ENCODE data around the gene LGR6. TPM values are rescaled to one million over a fixed set of nuclear protein-coding genes. Genes with fewer than 3 reads are reported as not detected.

LGR6 gene
- total RNA-seq, 1 experiment from 2014 or later, result not detected

DNA sequence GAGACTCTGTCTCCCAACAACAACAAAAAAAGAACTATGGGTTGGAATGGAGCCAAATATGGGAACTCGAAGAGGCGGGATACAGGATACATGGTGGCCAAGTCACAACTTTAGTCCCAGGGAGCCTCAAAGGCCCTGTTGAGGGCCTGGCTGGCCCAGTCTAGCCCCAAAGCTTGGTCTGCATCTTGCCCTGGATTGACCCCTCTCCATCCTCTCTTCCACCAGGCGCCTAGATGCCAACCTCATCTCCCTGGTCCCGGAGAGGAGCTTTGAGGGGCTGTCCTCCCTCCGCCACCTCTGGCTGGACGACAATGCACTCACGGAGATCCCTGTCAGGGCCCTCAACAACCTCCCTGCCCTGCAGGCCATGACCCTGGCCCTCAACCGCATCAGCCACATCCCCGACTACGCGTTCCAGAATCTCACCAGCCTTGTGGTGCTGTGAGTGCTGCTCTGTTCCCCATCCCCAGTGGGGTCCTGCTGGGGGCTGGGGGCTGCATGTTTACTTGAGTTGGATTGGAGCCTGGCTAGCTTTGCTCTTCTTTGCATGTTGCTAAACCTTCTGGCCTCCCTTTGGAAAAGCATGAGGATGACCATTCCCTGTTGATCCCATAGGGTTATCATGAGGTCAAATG, 82.6 kb downstream of the LGR6 start:
- H3K9me3 ChIP-seq (ENCODE audit: low read length), result no peaks in the 10 kb centered on the region
- H3K27ac ChIP-seq (ENCODE audit: low read length), result no peak overlapping the region
- no peaks in the 10 kb centered on the region for H3K36me3 ChIP-seq (ENCODE audit: insufficient read depth, low read length)
- H3K4me1 ChIP-seq (ENCODE audit: low read length), result peaks cover 11% of the 10 kb centered on the region
- 0 out of 2 replicates have a peak, but pooled peaks cover 3% of the 10 kb centered on the region for H4K20me1 ChIP-seq (ENCODE audit: insufficient read depth, low read depth, low read length)
- H3K4me2 ChIP-seq (ENCODE audit: low read depth, low read length, poor library complexity, severe bottlenecking), result no peak overlapping the region
- no peaks in the 10 kb centered on the region for H3K9me2 ChIP-seq (replicated peaks; ENCODE audit: insufficient read depth, low read length)
- H3K79me2 ChIP-seq (ENCODE audit: low read length), result no peaks in the 10 kb centered on the region
- H3K9ac ChIP-seq (ENCODE audit: low read length), result no peak overlapping the region
- no peak overlapping the region for H2AFZ ChIP-seq (ENCODE audit: low read length)
- H3K4me3 ChIP-seq (ENCODE audit: low read length), result no peak overlapping the region
- no peak for DNase-seq
- H3K27me3 ChIP-seq (ENCODE audit: low read length), result no peaks in the 10 kb centered on the region

GRCh38 chr1:202276920-202277319, 83.3 kb downstream of the LGR6 start:
- Histone ChIP-seq H4K20me1 (ENCODE audit: insufficient read depth, low read depth, low read length) (0 out of 2 replicates have a peak, but pooled peaks cover 3% of the 10 kb centered on the region), H3K36me3 (ENCODE audit: insufficient read depth, low read length) (no peaks in the 10 kb centered on the region), H3K9me3 (ENCODE audit: low read length) (no peaks in the 10 kb centered on the region), H2AFZ (ENCODE audit: low read length) (no peak overlapping the region), H3K27me3 (ENCODE audit: low read length) (no peaks in the 10 kb centered on the region), H3K79me2 (ENCODE audit: low read length) (no peaks in the 10 kb centered on the region), H3K4me1 (ENCODE audit: low read length) (peaks cover 18% of the 10 kb centered on the region), H3K27ac (ENCODE audit: low read length) (no peak overlapping the region), H3K4me2 (ENCODE audit: low read depth, low read length, poor library complexity, severe bottlenecking) (no peak overlapping the region), H3K9ac (ENCODE audit: low read length) (no peak overlapping the region), H3K4me3 (ENCODE audit: low read length) (no peak overlapping the region), H3K9me2 (replicated peaks; ENCODE audit: insufficient read depth, low read length) (no peaks in the 10 kb centered on the region)
- DNase-seq, result no peak

GRCh38 chr1:202278751-202279150, 85.2 kb downstream of the LGR6 start:
- no peaks in the 10 kb centered on the region for H3K9me2 ChIP-seq (replicated peaks; ENCODE audit: insufficient read depth, low read length)
- H3K9me3 ChIP-seq (ENCODE audit: low read length), result no peaks in the 10 kb centered on the region
- no peak overlapping the region for H3K4me2 ChIP-seq (ENCODE audit: low read depth, low read length, poor library complexity, severe bottlenecking)
- H3K4me3 ChIP-seq (ENCODE audit: low read length), result no peak overlapping the region
- H3K27me3 ChIP-seq (ENCODE audit: low read length), result no peaks in the 10 kb centered on the region
- H3K4me1 ChIP-seq (ENCODE audit: low read length), result peaks cover 36% of the 10 kb centered on the region
- no peak overlapping the region for H2AFZ ChIP-seq (ENCODE audit: low read length)
- no peak for DNase-seq
- H3K9ac ChIP-seq (ENCODE audit: low read length), result no peak overlapping the region
- no peaks in the 10 kb centered on the region for H3K36me3 ChIP-seq (ENCODE audit: insufficient read depth, low read length)
- 0 out of 2 replicates have a peak, but pooled peaks cover 3% of the 10 kb centered on the region for H4K20me1 ChIP-seq (ENCODE audit: insufficient read depth, low read depth, low read length)
- H3K79me2 ChIP-seq (ENCODE audit: low read length), result no peaks in the 10 kb centered on the region
- no peak overlapping the region for H3K27ac ChIP-seq (ENCODE audit: low read length)

DNA sequence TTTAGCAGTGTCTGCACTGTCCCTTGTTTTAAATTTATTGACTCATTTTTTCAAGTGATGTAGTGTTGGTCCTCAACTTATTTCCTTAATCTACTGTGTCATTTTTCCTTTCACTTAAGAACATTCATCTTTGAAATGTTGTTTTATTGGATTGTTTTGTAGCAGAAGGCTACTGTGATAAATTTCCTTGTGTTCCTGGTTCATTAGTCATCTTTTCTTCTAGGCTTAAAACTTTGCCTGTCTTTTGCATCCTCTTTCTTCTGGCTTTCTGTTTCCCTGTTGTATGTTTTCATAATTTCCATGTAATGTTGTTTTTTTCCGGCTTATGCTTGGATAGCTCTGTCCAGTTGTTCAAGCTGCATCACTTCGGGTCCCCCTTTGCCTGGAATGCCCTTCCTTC, 86.2 kb downstream of the LGR6 start:
- no peaks in the 10 kb centered on the region for H4K20me1 ChIP-seq (ENCODE audit: insufficient read depth, low read depth, low read length)
- DNase-seq, result no peak
- no peaks in the 10 kb centered on the region for H3K79me2 ChIP-seq (ENCODE audit: low read length)
- H3K36me3 ChIP-seq (ENCODE audit: insufficient read depth, low read length), result no peaks in the 10 kb centered on the region
- no peaks in the 10 kb centered on the region for H3K9me2 ChIP-seq (replicated peaks; ENCODE audit: insufficient read depth, low read length)
- H3K4me3 ChIP-seq (ENCODE audit: low read length), result no peak overlapping the region
- no peak overlapping the region for H3K27ac ChIP-seq (ENCODE audit: low read length)
- no peak overlapping the region for H3K4me2 ChIP-seq (ENCODE audit: low read depth, low read length, poor library complexity, severe bottlenecking)
- no peaks in the 10 kb centered on the region for H3K27me3 ChIP-seq (ENCODE audit: low read length)
- no peak overlapping the region for H3K9ac ChIP-seq (ENCODE audit: low read length)
- H3K4me1 ChIP-seq (ENCODE audit: low read length), result peaks cover 41% of the 10 kb centered on the region
- no peak overlapping the region for H2AFZ ChIP-seq (ENCODE audit: low read length)
- H3K9me3 ChIP-seq (ENCODE audit: low read length), result no peaks in the 10 kb centered on the region

- Histone ChIP-seq H4K20me1 (ENCODE audit: insufficient read depth, low read depth, low read length) (no peaks in the 10 kb centered on the region), H3K4me1 (ENCODE audit: low read length) (peaks cover 41% of the 10 kb centered on the region), H2AFZ (ENCODE audit: low read length) (no peak overlapping the region), H3K79me2 (ENCODE audit: low read length) (no peaks in the 10 kb centered on the region), H3K27ac (ENCODE audit: low read length) (no peak overlapping the region), H3K4me3 (ENCODE audit: low read length) (no peak overlapping the region), H3K4me2 (ENCODE audit: low read depth, low read length, poor library complexity, severe bottlenecking) (peak overlapping the region; percentile 16), H3K9me2 (replicated peaks; ENCODE audit: insufficient read depth, low read length) (no peaks in the 10 kb centered on the region), H3K9me3 (ENCODE audit: low read length) (no peaks in the 10 kb centered on the region), H3K9ac (ENCODE audit: low read length) (no peak overlapping the region), H3K27me3 (ENCODE audit: low read length) (no peaks in the 10 kb centered on the region), H3K36me3 (ENCODE audit: insufficient read depth, low read length) (no peaks in the 10 kb centered on the region)
- DNase-seq, result no peak
These were observed 87.0 kb downstream of the LGR6 start for GRCh38 chr1:202280595-202280994.

GRCh38 chr1:202281316-202282024, 87.9 kb downstream of the LGR6 start:
- Histone ChIP-seq H3K4me1 (ENCODE audit: low read length) (peaks cover 41% of the 10 kb centered on the region), H3K4me3 (ENCODE audit: low read length) (no peak overlapping the region), H4K20me1 (ENCODE audit: insufficient read depth, low read depth, low read length) (no peaks in the 10 kb centered on the region), H3K27ac (ENCODE audit: low read length) (no peak overlapping the region), H2AFZ (ENCODE audit: low read length) (no peak overlapping the region), H3K9me2 (replicated peaks; ENCODE audit: insufficient read depth, low read length) (no peaks in the 10 kb centered on the region), H3K9me3 (ENCODE audit: low read length) (no peaks in the 10 kb centered on the region), H3K27me3 (ENCODE audit: low read length) (no peaks in the 10 kb centered on the region), H3K36me3 (ENCODE audit: insufficient read depth, low read length) (no peaks in the 10 kb centered on the region), H3K9ac (ENCODE audit: low read length) (no peak overlapping the region), H3K4me2 (ENCODE audit: low read depth, low read length, poor library complexity, severe bottlenecking) (peak overlapping the region; percentile 25), H3K79me2 (ENCODE audit: low read length) (no peaks in the 10 kb centered on the region)
- DNase-seq, result no peak

GRCh38 chr1:202282025-202282371, 88.4 kb downstream of the LGR6 start:
- no peak overlapping the region for H2AFZ ChIP-seq (ENCODE audit: low read length)
- H3K27ac ChIP-seq (ENCODE audit: low read length), result no peak overlapping the region
- no peaks in the 10 kb centered on the region for H3K9me2 ChIP-seq (replicated peaks; ENCODE audit: insufficient read depth, low read length)
- no peaks in the 10 kb centered on the region for H4K20me1 ChIP-seq (ENCODE audit: insufficient read depth, low read depth, low read length)
- H3K27me3 ChIP-seq (ENCODE audit: low read length), result no peaks in the 10 kb centered on the region
- H3K4me2 ChIP-seq (ENCODE audit: low read depth, low read length, poor library complexity, severe bottlenecking), result peak overlapping the region; percentile 25
- no peak overlapping the region for H3K4me3 ChIP-seq (ENCODE audit: low read length)
- H3K79me2 ChIP-seq (ENCODE audit: low read length), result no peaks in the 10 kb centered on the region
- no peak overlapping the region for H3K9ac ChIP-seq (ENCODE audit: low read length)
- H3K9me3 ChIP-seq (ENCODE audit: low read length), result no peaks in the 10 kb centered on the region
- no peaks in the 10 kb centered on the region for H3K36me3 ChIP-seq (ENCODE audit: insufficient read depth, low read length)
- DNase-seq, result no peak
- peaks cover 41% of the 10 kb centered on the region for H3K4me1 ChIP-seq (ENCODE audit: low read length)

- no peak for DNase-seq
- Histone ChIP-seq H3K4me2 (ENCODE audit: low read depth, low read length, poor library complexity, severe bottlenecking) (peak overlapping the region; percentile 25), H3K9me3 (ENCODE audit: low read length) (no peaks in the 10 kb centered on the region), H3K27me3 (ENCODE audit: low read length) (no peaks in the 10 kb centered on the region), H3K9me2 (replicated peaks; ENCODE audit: insufficient read depth, low read length) (no peaks in the 10 kb centered on the region), H4K20me1 (ENCODE audit: insufficient read depth, low read depth, low read length) (no peaks in the 10 kb centered on the region), H3K4me3 (ENCODE audit: low read length) (peak overlapping the region; percentile 10; the same call in 1 of the 2 replicates), H3K27ac (ENCODE audit: low read length) (peak overlapping the region; percentile 80), H3K36me3 (ENCODE audit: insufficient read depth, low read length) (no peaks in the 10 kb centered on the region), H2AFZ (ENCODE audit: low read length) (no peak overlapping the region), H3K9ac (ENCODE audit: low read length) (peak overlapping the region; percentile 4; the same call in 1 of the 2 replicates), H3K4me1 (ENCODE audit: low read length) (peaks cover 41% of the 10 kb centered on the region), H3K79me2 (ENCODE audit: low read length) (no peaks in the 10 kb centered on the region)
These were observed 89.1 kb downstream of the LGR6 start for GRCh38 chr1:202282596-202283283.

Data from Karpas-422 (cell line).